Osteocyte (in vitro differentiated cells): ENCODE measurements around the gene PLEKHG4. TPM values are rescaled to one million over a fixed set of nuclear protein-coding genes. Genes with fewer than 3 reads are reported as not detected.

Experiments
- DNase-seq: peaks from one replicate; pipeline ENCODE4 v3.0.0; 2021; ENCODE audit warnings: mixed read lengths; ENCODE audit not compliant: unreplicated experiment; ENCODE audit errors: extremely low spot score
- H3K27ac Mint-ChIP-seq: one replicate; pipeline ENCODE4 v1.8.0; 2021; ENCODE audit warnings: mild to moderate bottlenecking, mixed read lengths; ENCODE audit not compliant: unreplicated experiment
- H3K27me3 Mint-ChIP-seq: one replicate; pipeline ENCODE4 v1.8.0; 2021; ENCODE audit warnings: mixed read lengths; ENCODE audit not compliant: unreplicated experiment
- H3K36me3 Mint-ChIP-seq: one replicate; pipeline ENCODE4 v1.8.0; 2021; ENCODE audit warnings: mixed read lengths; ENCODE audit not compliant: unreplicated experiment
- H3K4me1 Mint-ChIP-seq: one replicate; pipeline ENCODE4 v1.8.0; 2021; ENCODE audit warnings: mixed read lengths; ENCODE audit not compliant: unreplicated experiment
- H3K4me3 Mint-ChIP-seq: one replicate; pipeline ENCODE4 v1.8.0; 2021; ENCODE audit warnings: mild to moderate bottlenecking, moderate library complexity, mixed read lengths; ENCODE audit not compliant: unreplicated experiment
- H3K9me3 Mint-ChIP-seq: one replicate; pipeline ENCODE4 v1.8.0; 2021; ENCODE audit warnings: mixed read lengths; ENCODE audit not compliant: unreplicated experiment
- total RNA-seq: library from RNA; stranded (reverse); gene quantifications from 2 replicates; pipeline ENCODE4 v1.2.1, GENCODE V29; 2021
- TF ChIP-seq, protein P1 (sequence below): fragments of 200-600 bp; sonication (generic); IDR thresholded peaks from 2 replicates; pipeline ENCODE4 v1.5.0; 2021; ENCODE audit warnings: antibody characterized with exemption, mild to moderate bottlenecking, moderate library complexity

The PLEKHG4 gene
- total RNA-seq, 1 donor from 2014 or later: 11.4 TPM

DNA sequence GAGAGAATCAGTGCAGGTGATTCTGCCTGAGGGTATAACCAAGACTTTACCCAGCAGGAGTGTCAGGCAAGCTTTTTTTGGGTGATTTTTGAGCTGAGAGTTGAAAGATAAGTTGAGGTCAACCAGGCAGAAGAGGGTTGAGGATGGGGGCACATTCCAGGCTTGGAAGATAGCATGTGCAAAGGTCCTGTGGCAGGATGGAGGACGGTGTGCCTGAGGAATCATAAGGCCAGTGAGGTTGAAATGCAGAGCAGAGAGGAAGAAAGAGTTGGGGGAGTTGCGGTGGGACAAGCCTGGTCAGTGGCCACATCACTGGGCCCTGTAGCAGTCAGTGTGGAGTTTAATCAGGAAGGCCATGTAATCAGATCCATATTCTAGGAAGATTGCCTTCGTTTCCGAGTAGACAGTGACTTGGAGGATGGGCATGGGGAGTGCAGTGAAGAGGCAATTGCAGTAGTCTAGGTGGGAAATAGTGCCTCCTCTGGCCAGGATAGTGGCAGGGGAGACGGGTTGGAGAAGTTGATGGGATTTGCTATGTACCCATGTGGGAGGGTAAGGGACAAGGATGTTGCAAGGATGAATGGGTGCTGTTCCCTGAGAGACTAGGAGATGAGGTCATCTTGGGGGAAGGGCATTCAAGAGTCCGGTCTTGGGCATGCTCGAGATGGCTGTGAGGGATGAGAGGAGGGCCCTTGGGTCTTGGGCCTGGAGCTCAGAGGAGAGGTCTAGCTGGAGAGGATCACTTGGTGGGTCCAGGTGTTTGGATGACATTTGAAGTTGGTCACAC, 3.9 kb downstream of the PLEKHG4 start:
- H3K4me3 Mint-ChIP-seq: no peak overlapping the region
- H3K36me3 Mint-ChIP-seq: peaks cover 3% of the 10 kb centered on the region
- H3K4me1 Mint-ChIP-seq: peaks cover 16% of the 10 kb centered on the region
- H3K9me3 Mint-ChIP-seq: no peaks in the 10 kb centered on the region
- TF ChIP-seq, protein P1, sequence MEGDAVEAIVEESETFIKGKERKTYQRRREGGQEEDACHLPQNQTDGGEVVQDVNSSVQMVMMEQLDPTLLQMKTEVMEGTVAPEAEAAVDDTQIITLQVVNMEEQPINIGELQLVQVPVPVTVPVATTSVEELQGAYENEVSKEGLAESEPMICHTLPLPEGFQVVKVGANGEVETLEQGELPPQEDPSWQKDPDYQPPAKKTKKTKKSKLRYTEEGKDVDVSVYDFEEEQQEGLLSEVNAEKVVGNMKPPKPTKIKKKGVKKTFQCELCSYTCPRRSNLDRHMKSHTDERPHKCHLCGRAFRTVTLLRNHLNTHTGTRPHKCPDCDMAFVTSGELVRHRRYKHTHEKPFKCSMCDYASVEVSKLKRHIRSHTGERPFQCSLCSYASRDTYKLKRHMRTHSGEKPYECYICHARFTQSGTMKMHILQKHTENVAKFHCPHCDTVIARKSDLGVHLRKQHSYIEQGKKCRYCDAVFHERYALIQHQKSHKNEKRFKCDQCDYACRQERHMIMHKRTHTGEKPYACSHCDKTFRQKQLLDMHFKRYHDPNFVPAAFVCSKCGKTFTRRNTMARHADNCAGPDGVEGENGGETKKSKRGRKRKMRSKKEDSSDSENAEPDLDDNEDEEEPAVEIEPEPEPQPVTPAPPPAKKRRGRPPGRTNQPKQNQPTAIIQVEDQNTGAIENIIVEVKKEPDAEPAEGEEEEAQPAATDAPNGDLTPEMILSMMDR: no peak
- no peaks in the 10 kb centered on the region for H3K27me3 Mint-ChIP-seq
- no peak overlapping the region for H3K27ac Mint-ChIP-seq
- DNase-seq: no peak

DNA sequence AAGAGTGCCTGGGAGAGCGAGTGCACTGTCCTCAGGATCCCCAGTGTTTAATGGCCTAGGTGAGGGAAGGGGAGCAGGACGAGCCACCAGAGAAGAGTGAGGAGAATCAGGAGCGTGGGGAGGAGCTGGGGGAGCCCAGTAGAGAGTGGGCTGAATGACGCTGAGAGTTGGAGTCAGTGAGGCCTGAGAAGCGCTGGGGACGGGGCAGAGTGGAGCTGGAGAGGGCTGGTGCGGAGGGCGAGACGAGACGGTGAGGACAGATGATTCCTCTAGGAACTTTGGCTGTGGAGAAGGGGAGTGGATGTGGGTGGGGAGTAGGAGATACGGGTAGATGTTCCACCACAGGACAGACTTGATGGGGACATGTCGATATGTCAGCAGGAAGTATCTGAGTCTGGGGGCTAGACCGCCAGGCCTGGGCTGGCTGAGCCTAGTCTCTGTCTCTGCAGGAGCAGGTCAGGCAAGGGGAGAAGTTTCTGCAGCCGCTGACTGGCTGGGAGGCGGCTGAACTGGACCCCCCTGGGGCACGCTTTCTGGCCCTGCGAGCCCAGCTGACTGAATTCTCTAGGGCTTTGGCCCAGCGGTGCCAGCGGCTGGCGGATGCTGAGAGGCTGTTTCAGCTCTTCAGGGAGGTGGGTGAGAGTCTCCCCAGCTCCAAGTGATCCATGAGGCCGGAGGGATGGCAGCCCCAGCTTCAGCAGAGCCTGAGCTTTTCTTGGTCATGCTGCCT, 4.7 kb downstream of the PLEKHG4 start:
- Mint-ChIP-seq H3K9me3 (no peaks in the 10 kb centered on the region), H3K4me1 (peaks cover 11% of the 10 kb centered on the region), H3K4me3 (no peak overlapping the region), H3K36me3 (peaks cover 3% of the 10 kb centered on the region), H3K27me3 (no peaks in the 10 kb centered on the region), H3K27ac (no peak overlapping the region)
- TF ChIP-seq, protein P1: no peak
- no peak for DNase-seq

DNA sequence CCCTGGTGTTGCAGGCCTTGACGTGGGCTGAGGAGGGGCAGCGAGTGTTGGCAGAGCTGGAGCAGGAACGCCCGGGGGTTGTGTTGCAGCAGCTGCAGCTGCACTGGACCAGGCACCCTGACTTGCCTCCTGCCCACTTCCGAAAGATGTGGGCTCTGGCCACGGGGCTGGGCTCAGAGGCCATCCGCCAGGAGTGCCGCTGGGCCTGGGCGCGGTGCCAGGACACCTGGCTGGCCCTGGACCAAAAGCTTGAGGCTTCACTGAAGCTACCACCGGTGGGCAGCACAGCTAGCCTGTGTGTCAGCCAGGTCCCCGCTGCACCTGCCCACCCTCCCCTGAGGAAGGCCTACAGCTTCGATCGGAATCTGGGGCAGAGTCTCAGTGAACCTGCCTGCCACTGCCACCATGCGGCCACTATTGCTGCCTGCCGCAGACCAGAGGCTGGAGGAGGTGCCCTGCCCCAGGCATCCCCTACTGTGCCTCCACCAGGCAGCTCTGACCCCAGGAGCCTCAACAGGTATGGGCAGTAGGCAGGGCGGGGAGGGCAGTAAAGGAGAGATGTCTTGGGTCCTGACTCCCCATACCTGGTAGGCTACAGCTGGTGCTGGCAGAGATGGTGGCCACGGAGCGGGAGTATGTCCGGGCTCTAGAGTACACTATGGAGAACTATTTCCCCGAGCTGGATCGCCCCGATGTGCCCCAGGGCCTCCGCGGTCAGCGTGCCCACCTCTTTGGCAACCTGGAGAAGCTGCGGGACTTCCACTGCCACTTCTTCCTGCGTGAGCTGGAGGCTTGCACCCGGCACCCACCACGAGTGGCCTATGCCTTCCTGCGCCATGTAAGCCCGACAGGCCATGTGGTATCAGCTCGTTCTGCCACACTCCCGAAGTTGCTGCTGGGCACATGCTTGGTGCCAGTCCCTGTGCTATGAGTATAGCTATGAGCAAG, 5.6 kb downstream of the PLEKHG4 start:
- no peak overlapping the region for H3K4me3 Mint-ChIP-seq
- TF ChIP-seq, protein P1: peak; percentile 60
- peaks cover 3% of the 10 kb centered on the region for H3K36me3 Mint-ChIP-seq
- DNase-seq: no peak
- no peak overlapping the region for H3K27ac Mint-ChIP-seq
- no peaks in the 10 kb centered on the region for H3K9me3 Mint-ChIP-seq
- no peaks in the 10 kb centered on the region for H3K27me3 Mint-ChIP-seq
- peaks cover 11% of the 10 kb centered on the region for H3K4me1 Mint-ChIP-seq

DNA sequence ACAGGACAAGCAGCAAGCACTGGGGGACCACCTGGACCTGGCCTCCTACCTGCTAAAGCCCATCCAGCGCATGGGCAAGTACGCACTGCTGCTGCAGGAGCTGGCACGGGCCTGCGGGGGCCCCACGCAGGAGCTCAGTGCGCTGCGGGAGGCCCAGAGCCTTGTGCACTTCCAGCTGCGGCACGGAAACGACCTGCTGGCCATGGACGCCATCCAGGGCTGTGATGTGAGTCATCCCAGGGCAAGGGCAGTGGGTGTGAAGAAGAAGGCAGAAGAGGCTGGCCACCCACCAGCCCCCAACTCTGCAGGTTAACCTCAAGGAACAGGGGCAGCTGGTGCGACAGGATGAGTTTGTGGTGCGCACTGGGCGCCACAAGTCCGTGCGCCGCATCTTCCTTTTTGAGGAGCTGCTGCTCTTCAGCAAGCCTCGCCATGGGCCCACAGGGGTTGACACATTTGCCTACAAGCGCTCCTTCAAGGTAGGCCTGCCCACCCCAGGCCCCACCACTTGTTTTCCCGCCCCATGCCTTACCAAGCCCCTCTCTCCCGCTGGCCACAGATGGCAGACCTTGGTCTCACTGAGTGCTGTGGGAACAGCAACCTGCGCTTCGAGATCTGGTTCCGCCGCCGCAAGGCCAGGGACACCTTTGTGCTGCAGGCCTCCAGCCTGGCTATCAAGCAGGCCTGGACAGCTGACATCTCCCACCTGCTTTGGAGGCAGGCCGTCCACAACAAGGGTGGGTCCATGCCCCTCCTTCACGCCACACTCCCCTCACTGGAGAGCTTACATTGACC, 7.3 kb downstream of the PLEKHG4 start:
- H3K4me3 Mint-ChIP-seq: no peak overlapping the region

More for the DNA sequence above, 7.3 kb downstream of the PLEKHG4 start:
- no peak for DNase-seq
- H3K27ac Mint-ChIP-seq: no peak overlapping the region
- H3K4me1 Mint-ChIP-seq: peaks cover 11% of the 10 kb centered on the region
- H3K9me3 Mint-ChIP-seq: no peaks in the 10 kb centered on the region
- H3K27me3 Mint-ChIP-seq: no peaks in the 10 kb centered on the region
- TF ChIP-seq, protein P1: no peak
- peaks cover 3% of the 10 kb centered on the region for H3K36me3 Mint-ChIP-seq
